CD4-positive, alpha-beta memory T cell (primary cell): ENCODE measurements around the gene SFXN3. TPM values are rescaled to one million over a fixed set of nuclear protein-coding genes. Genes with fewer than 3 reads are reported as not detected.

Source experiments
- CTCF ChIA-PET: fragments of 350-600 bp; sonication (Branson Sonifier 250); formaldehyde crosslinking; loops from one replicate; lab custom pipeline; 2021; ENCODE audit warnings: inconsistent platforms; ENCODE audit not compliant: partially characterized antibody; lab: Charles Lee
- POLR2A ChIA-PET: fragments of 350-600 bp; sonication (Branson Sonifier 250); formaldehyde crosslinking; loops from one replicate; lab custom pipeline; 2021; ENCODE audit not compliant: partially characterized antibody; lab: Charles Lee
- DNase-seq, 5 donors: peaks; one replicate each; pipeline versions ENCODE4 v3.0.0 to v3.0.0-alpha.2; 2020 to 2022; ENCODE audit warnings: mixed read lengths in 1 of 5
- H3K27ac ChIP-seq: one replicate; pipeline ENCODE4 v1.7.0; 2013; ENCODE audit warnings: low read depth, low read length
- H3K27me3 ChIP-seq: 2 replicates; pipeline ENCODE4 v1.7.0; 2013; ENCODE audit warnings: mild to moderate bottlenecking, low read length, moderate library complexity; ENCODE audit not compliant: insufficient read depth
- H3K36me3 ChIP-seq: 2 replicates; pipeline ENCODE4 v1.7.0; 2013; ENCODE audit warnings: mild to moderate bottlenecking, low read length, moderate library complexity; ENCODE audit not compliant: insufficient read depth
- H3K4me1 ChIP-seq: 2 replicates; pipeline ENCODE4 v1.7.0; 2013; ENCODE audit warnings: mild to moderate bottlenecking, low read length, moderate library complexity; ENCODE audit not compliant: insufficient read depth
- H3K4me3 ChIP-seq, 2 donors: one replicate each; pipeline ENCODE4 v1.7.0; 2013; ENCODE audit warnings: low read length in 2 of 2, mild to moderate bottlenecking in 1 of 2
- H3K9me3 ChIP-seq, 2 donors: one replicate each; pipeline ENCODE4 v1.7.0; 2013; ENCODE audit warnings: low read length in 2 of 2, control low read depth in 1 of 2; ENCODE audit not compliant: control insufficient read depth in 1 of 2
- H3K27ac Mint-ChIP-seq, 7 donors: one replicate each; pipeline ENCODE4 v1.8.0; 2020 to 2021; ENCODE audit warnings: mixed read lengths in 7 of 7, mild to moderate bottlenecking in 6 of 7, inconsistent platforms in 3 of 7, moderate library complexity in 3 of 7
- H3K27me3 Mint-ChIP-seq, 2 donors: one replicate each; pipeline ENCODE4 v1.8.0; 2020 to 2021; ENCODE audit warnings: mixed read lengths in 2 of 2
- H3K36me3 Mint-ChIP-seq, 2 donors: one replicate each; pipeline ENCODE4 v1.8.0; 2020 to 2021; ENCODE audit warnings: mixed read lengths in 2 of 2, inconsistent platforms in 1 of 2, mild to moderate bottlenecking in 1 of 2
- H3K4me1 Mint-ChIP-seq, 4 donors: one replicate each; pipeline ENCODE4 v1.8.0; 2020 to 2021; ENCODE audit warnings: mixed read lengths in 4 of 4, mild to moderate bottlenecking in 1 of 4
- H3K4me3 Mint-ChIP-seq, 8 donors: one replicate each; pipeline ENCODE4 v1.8.0; 2020 to 2021; ENCODE audit warnings: mixed read lengths in 8 of 8, mild to moderate bottlenecking in 7 of 8, moderate library complexity in 6 of 8, inconsistent platforms in 3 of 8
- H3K9me3 Mint-ChIP-seq, 8 donors: one replicate each; pipeline ENCODE4 v1.8.0; 2020 to 2021; ENCODE audit warnings: mixed read lengths in 8 of 8, mild to moderate bottlenecking in 5 of 8, inconsistent platforms in 3 of 8, moderate library complexity in 1 of 8
- intact Hi-C: fragments of 100-400 bp; cut with micrococcal nuclease; formaldehyde crosslinking; loops from one replicate; pipeline ENCODE4 v1.15.1; 2023
- polyA plus RNA-seq, 2 donors: library from polyadenylated mRNA; unstranded; fragments of 300-500 nt; fragmentation: Illumina TruSeq; gene quantifications; one replicate each; pipeline ENCODE4 v1.2.3, GENCODE V29; 2021
- total RNA-seq, 2 experiments: library from RNA; stranded (reverse); gene quantifications; one replicate each; pipeline ENCODE4 v1.2.3, GENCODE V29; 2021

SFXN3 gene
- total RNA-seq (100 to 1,000 TPM; 118 to 123 TPM), polyA plus RNA-seq (10 to 100 TPM; 10.8 to 21.0 TPM)

- H3K4me3 ChIP-seq = peak within 1 kb of the TSS; percentile 95 to 99
- peaks cover 0 to 1% (median 0%) of the 10 kb centered on the region in 8 donors for H3K9me3 Mint-ChIP-seq
- H3K27me3 ChIP-seq = no peaks in the 10 kb centered on the region
- H3K36me3 ChIP-seq = peaks cover 16% of the 10 kb centered on the region
- peak within 1 kb of the TSS; percentile 92 to 100 (median 96) for H3K4me3 Mint-ChIP-seq
- peaks cover 20% of the 10 kb centered on the region for H3K4me1 ChIP-seq
- peak; percentile 95 to 96 (median 96) for DNase-seq
- no peaks in the 10 kb centered on the region for H3K27me3 Mint-ChIP-seq
- CTCF ChIA-PET = interaction anchor here (0.8 to 5.7 kb wide), 17 partner anchors 11 to 469 kb away, joined by 3 to 60 read pairs (median 5); partner anchors contain the start of genes KAZALD1, LZTS2, MRPL43 and TWNK
- POLR2A ChIA-PET = interaction anchor here (0.5 to 4.4 kb wide), 20 partner anchors 9 to 787 kb away, joined by 3 to 90 read pairs (median 4); partner anchors contain the start of genes KAZALD1, LZTS2, MRPL43 and OGA
- H3K4me1 Mint-ChIP-seq = peaks cover 10 to 34% (median 15%) of the 10 kb centered on the region in 4 donors
- peaks cover 9 to 28% of the 10 kb centered on the region in 2 donors for H3K36me3 Mint-ChIP-seq
- peak within 1 kb of the TSS; percentile 92 for H3K27ac ChIP-seq
- peak within 1 kb of the TSS; percentile 93 to 100 (median 99) for H3K27ac Mint-ChIP-seq
- H3K9me3 ChIP-seq = no peaks in the 10 kb centered on the region
- intact Hi-C loops = loop anchor here (1.0 to 2.0 kb wide), 3 partner anchors 29 to 44 kb away; partner anchors contain the start of genes MRPL43 and TWNK
Observed at GRCh38 chr10:101031128-101031795, at the start of gene SFXN3, which contains the start of gene PDZD7. Gene SFXN3, plus strand, starts transcription at chr10:101031234. Its CDS starts 3,461 bp downstream, at chr10:101034695. Gene PDZD7, minus strand, starts transcription at chr10:101031129. Its CDS starts 910 bp downstream, at chr10:101030219.

- H3K4me1 ChIP-seq = peaks cover 18% of the 10 kb centered on the region
- ChIA-PET POLR2A (no interaction called here), CTCF (no interaction called here)
- peak overlapping the region in 1 of 7 donors; percentile 4 for H3K27ac Mint-ChIP-seq
- H3K4me3 Mint-ChIP-seq = peak overlapping the region in 2 of 8 donors; percentile 25 to 59
- no peaks in the 10 kb centered on the region for H3K27me3 ChIP-seq
- peaks cover 7% of the 10 kb centered on the region for H3K36me3 ChIP-seq
- no peaks in the 10 kb centered on the region for H3K27me3 Mint-ChIP-seq
- intact Hi-C loops = no loop called here
- H3K9me3 ChIP-seq = no peaks in the 10 kb centered on the region
- no peak overlapping the region for H3K27ac ChIP-seq
- H3K36me3 Mint-ChIP-seq = peaks cover 21 to 58% of the 10 kb centered on the region in 2 donors
- H3K9me3 Mint-ChIP-seq = no peaks in the 10 kb centered on the region
- no peak overlapping the region for H3K4me3 ChIP-seq
- H3K4me1 Mint-ChIP-seq = peaks cover 8 to 30% (median 25%) of the 10 kb centered on the region in 4 donors
- no peak for DNase-seq
Observed at GRCh38 chr10:100982916-100983830, 47.9 kb upstream of the SFXN3 start.

- Mint-ChIP-seq H3K9me3 (no peaks in the 10 kb centered on the region), H3K27ac (peak overlapping the region in 1 of 7 donors; percentile 77), H3K4me3 (peak overlapping the region in 2 of 8 donors; percentile 21 to 69), H3K36me3 (peaks cover 21 to 52% of the 10 kb centered on the region in 2 donors), H3K27me3 (no peaks in the 10 kb centered on the region), H3K4me1 (peaks cover 8 to 32% (median 25%) of the 10 kb centered on the region in 4 donors)
- no peak overlapping the region for H3K4me3 ChIP-seq
- POLR2A ChIA-PET = interaction anchor here (6.4 kb wide), 1 partner anchor 14 kb away, joined by 84 read pairs; the partner anchor contains the start of gene LZTS2
- H3K36me3 ChIP-seq = peaks cover 7% of the 10 kb centered on the region
- no peaks in the 10 kb centered on the region for H3K9me3 ChIP-seq
- intact Hi-C loops = no loop called here
- H3K4me1 ChIP-seq = peaks cover 25% of the 10 kb centered on the region
- H3K27ac ChIP-seq = no peak overlapping the region
- no peaks in the 10 kb centered on the region for H3K27me3 ChIP-seq
- CTCF ChIA-PET = interaction anchor here (1.7 kb wide), 1 partner anchor 67 kb away, joined by 5 read pairs; no protein-coding TSS in a partner anchor
- DNase-seq = no peak
Observed at GRCh38 chr10:100983868-100984671, 47.0 kb upstream of the SFXN3 start.

- H3K4me1 ChIP-seq = peaks cover 25% of the 10 kb centered on the region
- no peak overlapping the region for H3K27ac ChIP-seq
- peaks cover 13% of the 10 kb centered on the region for H3K36me3 ChIP-seq
- intact Hi-C loops = no loop called here
- H3K27ac Mint-ChIP-seq = no peak overlapping the region
- ChIA-PET POLR2A (interaction anchor here (6.4 kb wide), 1 partner anchor 13 kb away, joined by 84 read pairs; the partner anchor contains the start of gene LZTS2), CTCF (interaction anchor here (1.7 to 5.1 kb wide), 2 partner anchors 13 to 66 kb away, joined by 5 to 46 read pairs; no protein-coding TSS in a partner anchor)
- no peaks in the 10 kb centered on the region for H3K9me3 Mint-ChIP-seq
- peaks cover 11 to 39% (median 25%) of the 10 kb centered on the region in 4 donors for H3K4me1 Mint-ChIP-seq
- no peaks in the 10 kb centered on the region for H3K27me3 ChIP-seq
- no peak overlapping the region for H3K4me3 ChIP-seq
- no peaks in the 10 kb centered on the region for H3K27me3 Mint-ChIP-seq
- H3K4me3 Mint-ChIP-seq = peak overlapping the region in 1 of 8 donors; percentile 3
- peaks cover 21 to 51% of the 10 kb centered on the region in 2 donors for H3K36me3 Mint-ChIP-seq
- H3K9me3 ChIP-seq = no peaks in the 10 kb centered on the region
- DNase-seq = no peak
Observed at GRCh38 chr10:100984672-100985177, 46.3 kb upstream of the SFXN3 start.

GRCh38 chr10:100985336-100985735 is 45.7 kb upstream of the SFXN3 start:
- H3K27ac Mint-ChIP-seq = peak overlapping the region in 2 of 7 donors; percentile 13 to 66
- Histone ChIP-seq H3K27me3 (no peaks in the 10 kb centered on the region), H3K27ac (no peak overlapping the region), H3K4me3 (no peak overlapping the region), H3K4me1 (peaks cover 25% of the 10 kb centered on the region), H3K36me3 (peaks cover 14% of the 10 kb centered on the region), H3K9me3 (no peaks in the 10 kb centered on the region)
- no peaks in the 10 kb centered on the region for H3K27me3 Mint-ChIP-seq
- peak overlapping the region in 6 of 8 donors; percentile 51 to 98 (median 92) for H3K4me3 Mint-ChIP-seq
- H3K9me3 Mint-ChIP-seq = no peaks in the 10 kb centered on the region
- DNase-seq = no peak
- POLR2A ChIA-PET = interaction anchor here (6.4 kb wide), 1 partner anchor 13 kb away, joined by 84 read pairs; the partner anchor contains the start of gene LZTS2
- H3K36me3 Mint-ChIP-seq = peaks cover 23 to 49% of the 10 kb centered on the region in 2 donors
- intact Hi-C loops = no loop called here
- peaks cover 12 to 42% (median 26%) of the 10 kb centered on the region in 4 donors for H3K4me1 Mint-ChIP-seq
- CTCF ChIA-PET = interaction anchor here (1.0 to 5.1 kb wide), 3 partner anchors 12 to 65 kb away, joined by 3 to 46 read pairs (median 5); no protein-coding TSS in a partner anchor

GRCh38 chr10:100986623-100986951 is 44.4 kb upstream of the SFXN3 start:
- H3K4me1 Mint-ChIP-seq = peaks cover 16 to 44% (median 32%) of the 10 kb centered on the region in 4 donors
- intact Hi-C loops = loop anchor here (2.0 kb wide), 2 partner anchors 44 to 74 kb away; partner anchors contain the start of genes PDZD7, SFXN3 and SLF2
- H3K9me3 Mint-ChIP-seq = no peaks in the 10 kb centered on the region
- peaks cover 25% of the 10 kb centered on the region for H3K4me1 ChIP-seq
- H3K27ac Mint-ChIP-seq = peak overlapping the region in 2 of 7 donors; percentile 91 to 97
- peak overlapping the region; percentile 67 to 91 for H3K4me3 ChIP-seq
- H3K36me3 ChIP-seq = peaks cover 23% of the 10 kb centered on the region
- H3K27ac ChIP-seq = peak overlapping the region; percentile 71
- no peaks in the 10 kb centered on the region for H3K27me3 Mint-ChIP-seq
- POLR2A ChIA-PET = interaction anchor here (0.6 to 6.4 kb wide), 5 partner anchors 11 to 74 kb away, joined by 3 to 84 read pairs (median 7); partner anchors contain the start of genes LZTS2, PDZD7, SFXN3 and SLF2
- DNase-seq = no peak
- H3K9me3 ChIP-seq = no peaks in the 10 kb centered on the region
- H3K36me3 Mint-ChIP-seq = peaks cover 33 to 49% of the 10 kb centered on the region in 2 donors
- no peaks in the 10 kb centered on the region for H3K27me3 ChIP-seq
- CTCF ChIA-PET = interaction anchor here (0.8 to 5.1 kb wide), 2 partner anchors 11 to 55 kb away, joined by 3 to 46 read pairs; no protein-coding TSS in a partner anchor
- peak overlapping the region; percentile 85 to 98 (median 94) for H3K4me3 Mint-ChIP-seq
